Measurements from ENCODE around the gene BCR. TPM values are rescaled to one million over a fixed set of nuclear protein-coding genes. Genes with fewer than 3 reads are reported as not detected.

Gene BCR
- total and polyA plus RNA-seq, 10 donors: 15.2 to 64.8 (median 50.7) TPM

DNA sequence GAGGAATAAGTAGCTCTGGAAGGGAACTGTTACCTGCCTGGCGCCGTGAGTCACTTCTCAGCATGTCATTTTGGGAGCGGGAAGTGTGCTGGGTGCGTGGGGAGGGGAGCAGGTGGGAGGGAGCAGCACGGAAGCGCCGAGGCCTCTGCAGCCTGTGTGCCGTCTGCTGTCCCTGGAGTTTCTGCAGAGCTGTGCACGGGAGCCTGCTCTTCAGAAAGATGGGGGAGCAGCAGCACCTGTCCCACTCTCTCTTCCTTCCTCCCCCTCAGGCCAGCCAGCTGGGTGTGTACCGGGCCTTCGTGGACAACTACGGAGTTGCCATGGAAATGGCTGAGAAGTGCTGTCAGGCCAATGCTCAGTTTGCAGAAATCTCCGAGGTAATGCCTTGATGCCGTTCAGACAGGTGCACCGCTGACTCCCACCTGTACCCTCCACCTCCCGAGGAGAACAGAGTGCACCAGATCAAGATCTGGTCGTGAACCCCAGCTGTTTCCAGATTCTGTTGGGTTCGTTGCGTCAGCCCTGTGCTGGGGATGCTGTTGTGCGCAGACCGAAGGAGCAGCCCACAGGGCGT, 87.9 kb downstream of the BCR start:
- peaks cover 3 to 49% (median 21%) of the 10 kb centered on the region in 6 donors for H3K4me1 ChIP-seq
- H3K27me3 ChIP-seq (replicated peaks in 1 of 7): no peaks in the 10 kb centered on the region
- 87 to 96% (median 89%) methylated on average over 18 to 22 of the region's 22 CpGs for WGBS, 5 donors
- H3K9me3 ChIP-seq: no peaks in the 10 kb centered on the region
- TF ChIP-seq POLR2AphosphoS5 (IDR thresholded peaks at IDR 0.05) (no peak), POLR2A (IDR thresholded peaks at IDR 0.05) (no peak)
- TF ChIP-seq, protein P1, sequence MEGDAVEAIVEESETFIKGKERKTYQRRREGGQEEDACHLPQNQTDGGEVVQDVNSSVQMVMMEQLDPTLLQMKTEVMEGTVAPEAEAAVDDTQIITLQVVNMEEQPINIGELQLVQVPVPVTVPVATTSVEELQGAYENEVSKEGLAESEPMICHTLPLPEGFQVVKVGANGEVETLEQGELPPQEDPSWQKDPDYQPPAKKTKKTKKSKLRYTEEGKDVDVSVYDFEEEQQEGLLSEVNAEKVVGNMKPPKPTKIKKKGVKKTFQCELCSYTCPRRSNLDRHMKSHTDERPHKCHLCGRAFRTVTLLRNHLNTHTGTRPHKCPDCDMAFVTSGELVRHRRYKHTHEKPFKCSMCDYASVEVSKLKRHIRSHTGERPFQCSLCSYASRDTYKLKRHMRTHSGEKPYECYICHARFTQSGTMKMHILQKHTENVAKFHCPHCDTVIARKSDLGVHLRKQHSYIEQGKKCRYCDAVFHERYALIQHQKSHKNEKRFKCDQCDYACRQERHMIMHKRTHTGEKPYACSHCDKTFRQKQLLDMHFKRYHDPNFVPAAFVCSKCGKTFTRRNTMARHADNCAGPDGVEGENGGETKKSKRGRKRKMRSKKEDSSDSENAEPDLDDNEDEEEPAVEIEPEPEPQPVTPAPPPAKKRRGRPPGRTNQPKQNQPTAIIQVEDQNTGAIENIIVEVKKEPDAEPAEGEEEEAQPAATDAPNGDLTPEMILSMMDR (IDR thresholded peaks at IDR 0.05 in 8 of 11, conservative IDR thresholded peaks at IDR 0.05 in 3 of 11): no peak
- H3K27ac ChIP-seq: peak overlapping the region in 1 of 8 donors; percentile 53
- DNase-seq: no peak
- no peak overlapping the region for H3K4me3 ChIP-seq
- peaks cover 0 to 97% (median 52%) of the 10 kb centered on the region in 6 donors for H3K36me3 ChIP-seq
- intact Hi-C loops (cut with DNase I; ENCODE audit: low total_unique reads): no loop called here

DNA sequence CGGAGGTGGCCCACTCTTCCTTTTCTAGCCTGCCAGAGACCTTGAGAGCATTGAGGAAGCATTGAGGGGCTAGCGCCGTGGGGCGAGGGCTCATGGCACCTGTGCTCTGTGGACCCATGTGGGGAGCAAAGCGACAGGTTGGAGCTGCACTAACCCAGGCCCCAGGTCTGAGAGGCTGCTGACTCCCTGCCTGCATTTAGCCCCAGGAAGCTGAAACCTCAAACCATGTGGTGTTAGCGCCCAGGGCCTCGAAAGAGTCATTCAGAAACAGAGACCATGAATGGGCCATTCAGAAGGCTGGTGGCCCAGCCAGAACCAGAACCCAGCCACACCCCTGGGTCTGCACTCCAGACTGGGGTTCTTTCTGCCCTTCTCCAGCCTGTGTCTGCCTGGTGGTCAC, 88.6 kb downstream of the BCR start:
- H3K4me1 ChIP-seq: peaks cover 3 to 42% (median 21%) of the 10 kb centered on the region in 6 donors
- TF ChIP-seq POLR2AphosphoS5 (IDR thresholded peaks at IDR 0.05) (peak in 1 of 3 donors; percentile 12), POLR2A (IDR thresholded peaks at IDR 0.05) (no peak)
- TF ChIP-seq, protein P1 (IDR thresholded peaks at IDR 0.05 in 8 of 11, conservative IDR thresholded peaks at IDR 0.05 in 3 of 11): no peak
- H3K4me3 ChIP-seq: no peak overlapping the region
- H3K36me3 ChIP-seq: peaks cover 0 to 97% (median 55%) of the 10 kb centered on the region in 6 donors
- H3K27ac ChIP-seq: peak overlapping the region in 4 of 8 donors; percentile 22 to 53 (median 37)
- DNase-seq: no peak
- intact Hi-C loops (cut with DNase I; ENCODE audit: low total_unique reads): no loop called here
- H3K9me3 ChIP-seq: no peaks in the 10 kb centered on the region
- 59 to 79% (median 73%) methylated on average over 6 to 7 of the region's 7 CpGs for WGBS, 5 donors
- H3K27me3 ChIP-seq (replicated peaks in 1 of 7): no peaks in the 10 kb centered on the region

DNA sequence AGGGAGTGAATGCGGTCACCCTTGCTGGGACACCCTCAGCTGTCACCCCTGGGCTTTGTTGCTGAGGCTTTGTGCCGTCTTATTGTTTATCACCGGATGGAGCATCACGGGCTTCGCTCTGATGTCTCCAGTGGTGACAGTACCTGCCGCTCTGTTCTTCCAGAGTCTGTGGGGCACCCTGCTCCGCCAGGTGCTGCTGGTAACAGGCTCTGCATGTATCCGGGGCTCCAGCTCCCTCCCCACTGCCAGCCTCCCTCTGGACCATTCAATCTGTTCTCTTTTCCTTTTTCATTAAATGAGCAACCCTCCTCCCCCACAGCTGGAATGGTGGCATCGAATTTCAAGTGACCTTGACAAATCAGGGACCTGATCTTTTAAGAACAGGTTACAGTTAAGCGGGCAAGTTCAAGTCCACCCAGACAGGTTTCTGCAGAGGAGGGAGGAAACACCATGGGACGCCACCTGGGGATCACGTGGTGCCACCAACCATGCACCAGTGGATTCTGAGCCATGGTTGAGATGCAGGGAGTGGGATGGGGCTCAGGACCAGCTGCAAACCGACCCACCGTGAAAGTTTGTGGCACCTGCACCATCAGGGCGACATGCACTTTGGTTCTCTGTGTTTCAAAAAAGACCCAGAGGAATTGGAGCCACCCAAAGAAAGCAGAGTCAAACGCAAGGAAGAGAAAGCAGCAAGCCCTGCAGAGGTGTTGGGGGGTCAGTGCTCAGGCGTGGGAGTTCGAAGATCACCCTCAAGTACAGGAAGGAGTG, 89.3 kb downstream of the BCR start:
- intact Hi-C loops (cut with DNase I; ENCODE audit: low total_unique reads): loop anchor here (10.0 kb wide), 1 partner anchor 45 kb away; no protein-coding TSS in a partner anchor
- 69 to 78% (median 71%) methylated on average over 18 of the region's 18 CpGs for WGBS, 5 donors
- H3K9me3 ChIP-seq: no peaks in the 10 kb centered on the region
- TF ChIP-seq POLR2AphosphoS5 (IDR thresholded peaks at IDR 0.05) (peak; percentile 54 to 82 (median 76)), POLR2A (IDR thresholded peaks at IDR 0.05) (no peak)
- H3K36me3 ChIP-seq: peaks cover 0 to 97% (median 55%) of the 10 kb centered on the region in 6 donors
- peak; percentile 89 for DNase-seq
- H3K4me1 ChIP-seq: peaks cover 3 to 35% (median 19%) of the 10 kb centered on the region in 6 donors
- H3K27ac ChIP-seq: peak overlapping the region in 4 of 8 donors; percentile 22 to 53 (median 37)
- no peaks in the 10 kb centered on the region for H3K27me3 ChIP-seq (replicated peaks in 1 of 7)
- H3K4me3 ChIP-seq: no peak overlapping the region

DNA sequence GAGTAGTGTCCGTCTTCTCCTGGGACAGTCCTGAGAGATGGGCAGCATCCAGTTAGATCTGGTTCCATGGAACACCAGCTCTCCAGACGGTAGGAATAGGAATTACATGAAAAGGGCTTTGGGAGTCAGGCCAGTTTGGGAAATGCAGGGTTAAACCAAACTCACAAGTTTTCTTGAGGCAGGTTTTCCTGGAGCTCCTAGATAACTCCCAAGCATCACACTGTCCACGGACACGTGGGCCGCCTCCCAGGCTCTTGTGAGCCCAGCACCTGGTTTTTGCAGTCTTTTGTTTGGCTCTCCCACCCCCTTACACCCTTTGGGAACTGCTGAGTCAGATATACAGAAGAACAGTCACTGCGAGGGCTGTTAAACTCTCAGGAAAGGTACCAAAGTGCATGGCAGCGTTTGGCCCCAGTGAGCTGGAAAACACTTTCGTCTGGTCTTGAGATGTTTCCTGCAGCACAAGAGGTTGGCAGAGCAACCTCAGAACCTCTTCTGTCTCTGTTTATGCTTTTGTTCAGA, 90.0 kb downstream of the BCR start:
- Histone ChIP-seq H3K27me3 (replicated peaks in 1 of 7) (no peaks in the 10 kb centered on the region), H3K9me3 (no peaks in the 10 kb centered on the region), H3K4me1 (peaks cover 3 to 34% (median 19%) of the 10 kb centered on the region in 6 donors), H3K36me3 (peaks cover 0 to 97% (median 55%) of the 10 kb centered on the region in 6 donors), H3K4me3 (no peak overlapping the region), H3K27ac (peak overlapping the region in 1 of 8 donors; percentile 1)
- 51 to 60% (median 56%) methylated on average over 8 of the region's 8 CpGs for whole genome bisulfite sequencing, 5 donors
- DNase-seq: no peak
- intact Hi-C loops (cut with DNase I; ENCODE audit: low total_unique reads): loop anchor here (10.0 kb wide), 1 partner anchor 45 kb away; no protein-coding TSS in a partner anchor
- TF ChIP-seq POLR2A (IDR thresholded peaks at IDR 0.05) (no peak), POLR2AphosphoS5 (IDR thresholded peaks at IDR 0.05) (no peak)
- TF ChIP-seq, protein P1 (IDR thresholded peaks at IDR 0.05 in 8 of 11, conservative IDR thresholded peaks at IDR 0.05 in 3 of 11): no peak
